ENCODE data around the gene C19orf38. TPM values are rescaled to one million over a fixed set of nuclear protein-coding genes. Genes with fewer than 3 reads are reported as not detected.

Gene C19orf38
- total and polyA plus RNA-seq, 2 of the 4 experiments (the other 2 are of a cell fraction), result 0.18 to 0.19 TPM

DNA sequence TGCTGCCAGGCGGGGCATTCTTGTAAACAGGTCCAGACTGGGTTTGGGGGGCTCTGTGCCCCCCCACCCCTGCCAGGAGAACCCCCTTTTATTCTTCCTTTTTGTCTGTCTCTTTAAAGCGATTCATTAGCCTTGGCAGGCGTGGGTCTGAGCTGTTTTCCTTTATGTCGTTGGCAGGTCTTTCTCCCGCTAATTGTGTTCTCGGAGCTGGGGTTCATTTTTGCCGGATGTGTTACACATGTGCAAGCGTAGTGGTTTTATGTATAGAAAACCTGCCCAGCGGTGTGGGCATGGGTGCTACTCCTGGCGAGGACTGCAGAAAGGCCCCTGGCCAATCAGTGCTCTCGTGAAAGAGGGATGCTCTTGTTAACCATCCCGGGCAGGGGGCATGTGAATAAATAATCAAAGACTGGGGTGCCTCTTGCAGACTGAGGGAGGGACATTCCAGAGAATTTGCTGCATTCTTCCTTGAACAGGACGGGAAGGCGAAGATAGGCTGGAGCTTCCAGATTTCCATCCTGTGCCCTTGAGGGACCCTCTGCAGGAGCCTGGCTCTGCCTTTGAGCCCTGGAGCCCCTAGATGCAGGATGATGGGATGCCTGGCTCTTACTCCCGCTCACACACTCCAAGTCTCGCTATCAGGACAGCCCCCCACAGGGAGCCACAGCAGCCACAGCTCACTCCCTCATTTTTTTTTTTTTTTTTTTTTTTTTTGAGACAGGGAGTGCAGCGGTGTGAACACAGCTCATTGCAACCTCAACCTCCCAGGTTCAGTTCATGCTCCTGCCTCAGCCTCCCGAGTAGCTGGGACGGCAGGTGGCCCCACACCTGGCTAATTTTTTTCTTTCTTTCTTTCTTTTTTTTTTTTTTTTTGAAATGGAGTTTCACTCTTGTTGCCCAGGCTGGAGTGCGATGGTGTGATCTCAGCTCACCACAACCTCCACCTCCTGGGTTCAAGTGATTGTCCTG lies 37.3 kb downstream of the C19orf38 start (continued):
- TF ChIP-seq, protein P1, sequence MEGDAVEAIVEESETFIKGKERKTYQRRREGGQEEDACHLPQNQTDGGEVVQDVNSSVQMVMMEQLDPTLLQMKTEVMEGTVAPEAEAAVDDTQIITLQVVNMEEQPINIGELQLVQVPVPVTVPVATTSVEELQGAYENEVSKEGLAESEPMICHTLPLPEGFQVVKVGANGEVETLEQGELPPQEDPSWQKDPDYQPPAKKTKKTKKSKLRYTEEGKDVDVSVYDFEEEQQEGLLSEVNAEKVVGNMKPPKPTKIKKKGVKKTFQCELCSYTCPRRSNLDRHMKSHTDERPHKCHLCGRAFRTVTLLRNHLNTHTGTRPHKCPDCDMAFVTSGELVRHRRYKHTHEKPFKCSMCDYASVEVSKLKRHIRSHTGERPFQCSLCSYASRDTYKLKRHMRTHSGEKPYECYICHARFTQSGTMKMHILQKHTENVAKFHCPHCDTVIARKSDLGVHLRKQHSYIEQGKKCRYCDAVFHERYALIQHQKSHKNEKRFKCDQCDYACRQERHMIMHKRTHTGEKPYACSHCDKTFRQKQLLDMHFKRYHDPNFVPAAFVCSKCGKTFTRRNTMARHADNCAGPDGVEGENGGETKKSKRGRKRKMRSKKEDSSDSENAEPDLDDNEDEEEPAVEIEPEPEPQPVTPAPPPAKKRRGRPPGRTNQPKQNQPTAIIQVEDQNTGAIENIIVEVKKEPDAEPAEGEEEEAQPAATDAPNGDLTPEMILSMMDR (conservative IDR thresholded peaks at IDR 0.05; ENCODE audit: low read depth, low read length), result no peak
- TF ChIP-seq CHD1 (IDR thresholded peaks at IDR 0.05; ENCODE audit: low read depth, low read length), result no peak
- no peak for TF ChIP-seq FOS (IDR thresholded peaks at IDR 0.05; ENCODE audit: low read depth, low read length)

Measured in IMR-90 (cell line).